Measurements from ENCODE around the gene PTDSS2.
"Not testable (repeated sequence)": the region's sequence is repeated elsewhere in the genome, so short reads cannot be mapped to it uniquely, and the experiment has no call there.

PTDSS2 gene

DNA sequence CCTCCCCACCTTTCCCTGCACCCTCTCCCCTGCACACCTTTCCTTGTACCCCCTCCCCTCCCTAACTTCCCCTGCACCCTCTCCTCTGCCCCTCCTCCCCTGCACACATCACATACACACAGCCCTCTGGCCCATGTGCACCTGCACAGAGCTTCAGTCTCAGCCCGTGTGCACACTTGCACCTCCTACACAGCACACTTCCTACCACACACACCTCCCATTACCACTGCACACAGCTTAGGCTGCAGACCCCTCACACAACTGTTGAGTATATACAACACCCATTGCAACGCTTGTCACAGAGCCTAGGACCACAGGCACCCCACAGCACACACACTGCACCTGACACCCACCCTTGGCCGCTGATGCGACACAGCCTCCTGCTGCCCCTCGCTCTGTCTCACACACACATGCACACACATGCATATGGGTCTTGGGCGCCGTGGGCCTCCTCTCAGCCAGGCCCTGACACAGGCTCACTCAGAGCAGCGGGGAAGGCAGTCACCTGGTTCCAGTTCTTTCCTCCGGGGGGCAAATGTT is 35.7 kb upstream of the PTDSS2 start:
- DNase-seq (ENCODE audit: low spot score): no peak

DNA sequence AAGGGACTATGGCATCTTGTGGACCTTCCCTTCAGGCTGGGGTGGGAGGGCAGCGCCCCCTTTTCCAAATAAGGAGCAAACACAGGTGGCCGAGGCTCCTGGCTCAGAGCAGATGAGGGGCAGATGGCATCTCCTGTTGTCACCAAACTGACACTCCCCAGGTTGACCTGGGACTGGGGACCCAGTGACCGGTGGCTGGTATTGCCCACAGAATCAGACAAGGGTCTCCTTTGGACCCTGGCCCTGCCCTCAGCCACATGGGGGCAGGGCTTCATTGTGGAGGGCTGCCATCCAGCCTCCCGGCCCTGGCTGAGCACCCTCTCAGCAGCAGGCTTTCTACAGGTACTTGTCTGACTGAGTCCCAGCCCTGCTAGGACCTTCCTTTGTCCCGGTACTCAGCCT is 34.4 kb upstream of the PTDSS2 start:
- DNase-seq (ENCODE audit: low spot score): no peak

DNA sequence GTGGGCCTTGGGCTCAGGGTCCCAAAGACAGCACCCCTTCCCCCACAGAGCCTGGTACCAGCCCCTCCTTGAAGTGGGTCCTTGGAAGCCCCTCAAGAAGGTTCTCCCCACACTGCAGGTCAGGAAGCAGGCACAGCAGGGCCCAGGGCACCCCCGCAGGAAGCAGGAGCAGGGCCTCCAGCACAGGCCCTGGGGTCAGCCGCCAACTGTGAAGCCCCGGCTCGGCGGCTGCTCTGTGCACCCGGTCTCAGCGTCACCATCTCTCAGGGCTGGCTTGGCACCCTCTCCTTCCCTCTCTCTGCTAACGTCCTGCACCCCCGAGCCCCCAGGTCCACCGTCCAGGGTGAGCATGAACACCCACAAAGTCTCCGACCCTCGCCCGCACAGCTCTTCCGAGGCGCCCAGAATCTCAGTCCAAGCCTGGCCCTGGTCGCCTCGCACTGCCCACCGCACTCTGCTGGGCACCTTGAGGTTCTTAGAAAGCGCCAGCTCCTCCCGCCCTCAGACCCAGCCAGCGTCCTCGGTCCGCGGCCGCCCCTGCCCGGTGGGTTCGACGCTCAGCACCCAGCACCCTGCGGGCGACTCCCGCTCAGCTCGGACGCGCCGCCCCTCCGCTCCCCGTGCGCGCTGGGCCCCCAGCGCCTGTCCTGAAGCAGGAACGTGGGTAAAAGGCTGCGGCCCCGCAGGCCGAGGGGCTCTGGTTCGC is 33.9 kb upstream of the PTDSS2 start:
- no peak for DNase-seq (ENCODE audit: low spot score)

DNA sequence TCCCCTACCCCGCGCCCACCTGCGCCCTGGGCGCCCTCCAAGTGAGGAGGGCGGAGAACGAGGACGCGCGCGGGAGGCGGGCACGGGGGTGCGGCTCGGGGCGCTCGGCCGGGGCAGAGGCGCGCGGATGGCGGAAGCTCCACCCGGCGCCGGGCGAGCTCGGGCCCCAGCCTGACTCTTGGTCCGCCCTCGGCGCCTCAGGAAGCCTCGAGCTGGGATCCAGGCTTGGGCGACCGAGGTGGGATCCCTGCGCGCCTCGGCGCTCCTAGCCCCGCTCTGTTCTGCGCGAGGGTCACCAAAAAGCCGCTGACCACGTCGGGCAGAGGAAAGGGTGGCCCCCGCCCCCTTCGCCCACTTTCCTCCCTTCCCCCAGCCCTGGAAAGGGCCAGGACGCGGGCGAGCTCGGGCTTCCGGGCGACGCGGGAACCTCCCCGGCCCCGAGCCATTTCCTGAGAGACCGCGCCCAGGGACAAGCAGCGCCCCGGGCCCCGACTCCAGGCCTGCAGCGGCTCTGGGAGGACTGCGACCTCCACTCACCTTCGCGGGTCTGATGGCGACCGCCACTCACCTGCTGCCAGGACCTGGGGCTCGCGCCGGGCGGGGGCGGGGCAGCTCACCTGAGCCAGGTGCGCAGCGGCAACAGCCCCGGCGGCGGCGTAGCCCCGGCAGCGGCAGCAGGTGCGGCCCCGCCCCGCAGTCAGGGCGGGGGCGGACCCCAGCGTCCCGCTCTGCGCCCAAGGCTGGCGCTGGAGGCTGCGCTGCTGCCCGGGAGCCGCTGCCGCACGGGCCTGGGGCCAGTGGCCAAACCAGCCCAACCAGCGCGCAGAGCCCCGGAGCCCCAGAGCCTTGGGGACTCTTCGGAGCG is 33.1 kb upstream of the PTDSS2 start:
- DNase-seq (ENCODE audit: low spot score): no peak

DNA sequence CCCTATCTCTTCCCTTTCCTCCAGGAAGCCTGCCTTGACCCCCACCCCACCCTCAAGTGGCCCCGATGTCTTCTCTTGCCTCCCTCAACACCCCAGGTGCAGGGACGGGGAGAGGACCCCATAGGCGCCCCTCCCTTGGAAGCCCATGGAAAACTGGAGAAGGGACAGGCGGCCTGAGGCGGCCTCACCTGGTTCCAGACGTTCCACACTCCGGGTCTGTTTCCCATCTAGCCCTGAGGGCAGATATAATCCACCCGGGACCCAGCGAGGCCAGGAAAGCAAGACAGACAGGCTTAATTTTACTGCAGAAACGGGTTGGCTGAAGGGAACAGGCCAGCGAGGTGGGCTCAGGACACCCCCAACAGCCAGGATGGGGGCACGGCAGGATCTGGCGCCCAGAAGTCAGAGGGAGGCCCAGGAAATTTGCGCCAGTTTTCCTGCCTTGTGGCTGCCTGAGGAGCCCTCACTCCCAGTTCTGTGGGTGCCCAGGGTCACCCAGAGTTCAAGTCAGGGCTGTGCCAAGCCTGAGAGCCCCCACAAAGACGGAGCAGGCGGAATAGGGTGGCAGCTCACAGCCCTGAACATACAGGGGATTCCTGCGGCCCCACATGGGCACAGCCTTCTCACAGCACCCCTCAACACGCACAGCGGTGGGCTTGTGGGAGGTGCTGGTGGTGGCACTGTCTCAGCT is 32.3 kb upstream of the PTDSS2 start:
- no peak for DNase-seq (ENCODE audit: low spot score)

DNA sequence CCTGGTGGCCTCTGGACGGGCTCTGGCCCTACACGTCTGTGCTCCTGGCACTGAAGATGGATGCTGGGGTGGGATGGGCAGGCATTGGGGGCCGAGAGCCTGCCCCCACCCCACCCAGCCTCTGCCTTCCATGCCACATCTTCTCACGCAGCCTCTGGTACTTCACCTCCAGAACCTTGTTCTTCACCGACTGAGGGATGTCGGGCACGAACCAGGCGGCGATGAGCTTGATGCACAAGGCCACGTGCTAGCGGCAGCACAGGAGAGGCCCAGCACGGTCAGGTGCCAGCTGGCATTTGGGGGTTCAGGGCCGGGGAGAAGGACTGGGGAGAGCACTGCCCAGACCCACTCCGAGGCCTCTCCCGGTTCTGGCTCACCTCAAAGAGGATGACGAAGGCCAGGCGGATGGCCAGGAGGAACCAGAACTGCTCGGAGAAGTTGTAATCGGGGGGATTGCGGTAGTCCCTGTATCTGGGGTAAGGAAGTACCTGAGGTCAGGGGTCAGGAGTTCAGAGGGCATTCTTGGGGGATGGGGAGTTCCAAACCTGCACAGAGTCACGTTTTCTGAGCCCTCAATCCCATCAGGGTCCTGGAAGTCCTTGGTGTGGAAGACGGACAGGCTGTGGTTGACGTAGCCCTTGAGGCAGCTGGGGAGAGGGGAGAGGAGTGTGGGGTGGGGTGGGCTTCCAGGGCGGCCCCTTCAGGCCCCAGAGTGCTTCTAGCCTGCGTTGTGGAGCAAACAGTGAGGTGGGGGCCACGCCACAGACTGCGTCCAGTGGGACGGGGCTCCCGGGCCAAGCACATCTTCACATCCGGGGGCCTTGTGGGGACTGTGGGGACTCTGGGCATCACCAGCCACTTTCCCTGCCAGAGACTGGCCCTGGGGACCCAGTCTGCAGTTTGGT is 31.5 kb upstream of the PTDSS2 start:
- DNase-seq (ENCODE audit: low spot score): no peak

DNA sequence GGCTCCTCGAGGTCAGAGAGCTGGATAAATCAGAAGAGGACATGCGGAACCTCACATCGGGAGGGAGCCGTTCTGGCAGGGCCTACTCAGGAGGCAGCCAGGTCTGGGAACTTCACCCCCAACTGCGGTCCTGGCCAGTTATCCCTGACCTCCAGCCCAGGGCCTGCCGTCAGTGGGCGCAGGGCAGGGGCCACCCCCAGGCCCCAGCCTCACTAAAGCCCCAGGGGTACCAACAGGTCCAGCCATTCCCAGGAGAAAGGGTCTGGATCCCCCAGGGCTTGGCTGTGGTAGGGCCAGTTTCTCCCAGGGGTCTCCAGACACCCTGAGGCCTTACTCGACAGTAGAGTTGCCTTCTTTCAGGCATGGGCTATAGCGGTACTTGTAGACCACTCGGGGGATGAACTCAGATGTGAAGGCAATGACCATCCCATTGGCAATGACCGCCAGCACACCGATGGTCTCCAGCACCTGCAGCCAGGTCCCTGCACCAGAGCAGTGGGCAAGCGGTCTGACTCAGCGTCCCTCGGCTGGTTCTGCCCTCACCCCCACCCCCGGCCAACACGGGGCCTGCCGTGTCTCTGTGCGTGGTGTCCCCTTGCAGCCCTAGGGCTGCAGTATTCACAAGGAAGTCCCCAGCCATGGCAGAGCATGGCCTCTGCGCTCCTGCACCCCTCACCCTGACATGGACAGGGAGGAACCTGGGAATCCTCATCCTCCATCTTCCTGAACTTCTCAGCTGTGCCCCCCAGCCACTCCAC is 30.7 kb upstream of the PTDSS2 start:
- DNase-seq (ENCODE audit: low spot score): no peak

DNA sequence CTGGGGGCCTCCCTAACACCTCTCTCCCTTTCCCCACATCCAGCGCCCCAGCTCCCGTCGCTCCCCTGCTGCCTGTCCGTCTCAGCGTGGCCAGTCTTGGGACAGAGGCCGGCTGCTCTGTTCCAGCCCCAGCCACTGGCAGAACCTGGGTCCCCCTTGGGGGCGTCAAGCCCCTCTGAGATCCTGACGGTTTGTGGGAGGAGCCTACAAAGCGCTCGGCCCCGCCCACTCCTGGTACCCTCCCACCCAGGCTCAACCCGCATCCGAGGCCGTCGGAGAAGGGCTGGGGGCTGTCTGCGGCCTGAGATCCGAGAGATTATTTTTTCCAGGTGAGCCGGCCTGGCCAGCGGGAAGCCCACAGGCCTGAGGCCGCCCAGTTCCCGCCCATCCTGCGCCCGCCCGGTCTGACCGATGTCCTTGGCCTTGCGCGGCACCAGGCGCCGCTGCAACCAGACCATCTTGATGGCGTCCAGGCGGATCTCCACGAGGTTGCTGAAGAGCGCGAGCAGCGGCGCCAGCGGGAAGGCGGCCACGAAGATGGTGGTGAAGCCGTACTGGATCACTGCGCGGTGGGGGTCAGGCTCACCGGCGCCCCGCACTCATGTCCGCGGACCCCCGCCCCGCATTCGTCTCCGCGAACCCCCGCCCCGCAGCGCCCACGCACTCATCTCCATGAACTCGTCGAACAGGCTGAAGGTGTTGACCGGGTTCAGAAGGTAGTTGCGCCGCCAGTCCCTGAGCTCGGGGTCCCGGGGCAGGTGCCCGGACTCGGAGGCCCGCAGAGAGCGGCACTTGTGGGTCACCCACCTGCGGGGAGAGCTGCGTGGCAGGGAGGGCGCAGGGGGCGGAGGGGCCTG is 29.8 kb upstream of the PTDSS2 start:
- DNase-seq (ENCODE audit: low spot score): no peak

DNA sequence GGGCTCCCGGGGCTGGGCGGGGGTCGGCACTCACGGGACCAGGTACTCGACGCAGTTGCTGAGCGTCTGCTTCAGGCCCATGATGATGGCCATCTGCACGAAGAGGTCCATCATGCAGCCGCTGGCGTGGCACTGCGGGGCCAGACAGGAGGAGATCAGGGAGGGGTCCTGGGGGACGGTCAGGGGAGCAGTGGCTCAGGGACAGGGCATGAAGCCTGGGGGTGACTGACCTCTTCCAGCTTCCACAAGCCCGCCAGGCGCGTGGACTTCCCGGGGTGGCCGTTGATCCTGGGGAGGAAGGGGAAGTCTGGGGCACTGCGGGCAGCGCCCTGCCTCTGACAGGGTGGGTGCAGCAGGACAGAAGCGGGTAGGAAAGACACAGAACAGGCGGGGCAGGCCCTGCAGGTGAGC is 29.2 kb upstream of the PTDSS2 start:
- DNase-seq (ENCODE audit: low spot score): no peak

DNA sequence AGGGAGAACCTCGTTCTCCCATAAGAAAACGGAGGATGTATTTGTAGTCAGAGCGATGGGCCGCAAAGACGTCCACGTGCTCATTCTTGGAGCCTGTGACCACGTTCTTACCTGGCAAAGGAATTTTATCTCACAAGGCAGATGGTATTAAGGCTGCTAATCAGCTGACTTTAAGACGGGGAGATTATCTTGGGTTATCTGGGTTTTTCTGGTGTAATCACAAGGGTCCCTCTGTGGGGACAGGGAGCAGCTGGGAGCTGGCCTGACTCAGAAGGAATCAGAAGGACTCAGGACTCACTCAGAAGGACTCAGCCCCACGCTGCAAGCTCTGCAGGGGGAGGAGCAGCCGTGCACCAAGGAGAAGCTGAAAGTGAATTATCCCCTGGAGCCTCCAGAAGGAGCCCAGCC is 27.8 kb upstream of the PTDSS2 start:
- DNase-seq (ENCODE audit: low spot score): no peak

DNA sequence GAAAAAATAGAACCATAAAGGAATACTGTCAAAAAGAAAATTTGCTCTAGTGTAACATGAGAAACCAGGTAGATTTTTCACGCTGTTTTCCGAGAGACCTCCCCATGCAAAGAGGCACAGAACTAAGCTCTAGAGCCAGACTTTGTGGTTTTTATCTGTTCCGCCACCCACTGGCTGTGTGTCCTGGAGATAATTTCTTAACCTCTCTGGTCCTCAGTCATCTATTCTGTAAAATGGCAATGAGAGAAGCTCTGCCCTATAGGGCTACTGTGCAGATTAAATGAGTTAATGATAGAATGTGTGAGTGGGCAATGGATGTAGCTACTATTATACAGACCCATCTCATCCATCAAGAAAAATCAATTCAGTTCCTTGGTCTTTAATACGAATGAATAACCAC is 25.8 kb upstream of the PTDSS2 start:
- DNase-seq (ENCODE audit: low spot score): no peak

DNA sequence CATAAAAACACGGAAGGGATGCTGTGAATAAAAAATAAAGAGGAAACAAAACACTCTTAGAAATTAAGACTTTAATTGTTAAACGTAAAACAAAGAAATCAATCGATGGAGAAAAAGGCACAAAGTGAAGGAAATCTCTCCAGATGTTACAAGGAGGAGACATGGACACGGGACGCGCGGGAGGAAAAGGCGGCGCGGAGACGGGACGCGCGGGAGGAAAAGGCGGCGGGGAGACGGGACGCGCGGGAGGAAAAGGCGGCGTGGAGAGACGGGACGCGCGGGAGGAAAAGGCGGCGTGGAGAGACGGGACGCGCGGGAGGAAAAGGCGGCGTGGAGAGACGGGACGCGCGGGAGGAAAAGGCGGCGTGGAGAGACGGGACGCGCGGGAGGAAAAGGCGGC is 25.3 kb upstream of the PTDSS2 start:
- not testable (repeated sequence) for DNase-seq (ENCODE audit: low spot score)

DNA sequence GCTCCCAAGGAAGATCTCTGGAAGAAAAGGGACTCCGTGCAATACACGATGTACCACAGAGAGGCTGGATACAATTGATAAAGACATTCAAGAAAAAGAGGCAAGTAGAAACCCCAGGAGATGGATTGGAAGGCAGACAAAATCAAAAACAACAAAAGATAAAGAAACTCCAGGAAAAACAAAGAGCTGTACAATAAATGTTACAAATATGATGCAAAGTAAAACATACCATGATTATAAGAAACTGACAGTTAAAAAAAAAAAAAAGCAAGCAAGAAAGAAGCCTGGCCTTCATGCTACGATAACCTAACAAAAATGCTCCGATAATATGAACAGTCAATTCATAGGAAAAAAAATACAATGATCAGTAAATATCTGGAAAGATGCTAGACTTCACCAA is 24.8 kb upstream of the PTDSS2 start:
- DNase-seq (ENCODE audit: low spot score): no peak

DNA sequence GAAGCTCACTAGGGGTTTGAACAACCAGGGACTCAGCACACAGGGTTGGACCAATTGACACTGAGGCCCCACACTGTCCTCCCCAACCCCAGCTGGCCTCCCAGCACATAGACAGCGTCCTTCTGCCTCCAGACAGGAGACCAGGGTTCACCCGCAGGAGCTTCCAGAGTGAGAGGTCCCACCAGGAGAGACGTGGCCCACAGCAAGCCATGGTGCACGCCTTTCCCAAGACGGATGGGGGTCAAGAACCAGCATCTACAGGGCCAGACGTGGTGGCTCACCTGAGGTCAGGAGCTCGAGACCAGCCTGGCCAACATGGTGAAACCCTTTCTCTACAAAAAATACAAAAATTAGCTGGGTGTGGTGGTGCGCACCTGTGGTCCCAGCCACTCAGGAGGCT is 23.2 kb upstream of the PTDSS2 start:
- DNase-seq (ENCODE audit: low spot score): no peak

DNA sequence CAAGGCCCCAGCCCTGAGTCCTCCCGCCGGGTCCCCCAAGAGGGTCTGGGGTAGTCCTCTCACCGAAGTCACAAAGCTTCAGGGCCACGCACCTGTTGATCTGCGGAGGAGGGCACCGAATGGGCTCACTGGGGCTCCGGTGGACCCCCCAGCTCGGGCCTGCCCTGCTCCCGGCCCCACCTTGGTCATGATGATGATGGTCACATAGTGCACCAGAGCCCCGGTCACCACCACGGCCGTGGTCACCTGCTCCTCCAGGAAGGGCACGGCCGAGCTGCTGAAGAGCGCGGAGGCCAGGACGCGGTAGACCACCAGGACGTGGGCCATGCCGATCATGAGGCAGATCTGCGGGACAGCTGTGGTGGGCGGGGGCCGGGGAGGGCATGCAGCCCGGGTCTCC is 21.8 kb upstream of the PTDSS2 start:
- no peak for DNase-seq (ENCODE audit: low spot score)

DNA sequence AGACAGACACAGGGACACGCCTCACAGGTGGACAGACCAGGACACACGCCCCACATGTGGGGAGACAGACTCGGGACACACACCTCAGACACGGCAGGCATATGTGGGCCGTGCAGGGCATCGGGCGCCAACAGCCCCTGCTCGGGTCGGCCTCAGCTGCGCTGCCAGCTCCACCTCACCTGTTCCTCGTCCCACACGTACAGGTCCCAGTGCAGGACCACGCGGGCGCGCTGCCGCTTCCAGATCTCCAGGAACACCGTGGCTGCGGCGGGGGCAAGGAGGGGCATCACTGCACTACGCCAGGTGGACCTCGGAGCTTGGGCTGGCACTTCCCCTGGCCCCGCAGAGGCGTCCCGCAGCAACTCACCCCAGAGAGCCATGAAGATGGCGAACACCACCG is 20.7 kb upstream of the PTDSS2 start:
- no peak for DNase-seq (ENCODE audit: low spot score)

DNA sequence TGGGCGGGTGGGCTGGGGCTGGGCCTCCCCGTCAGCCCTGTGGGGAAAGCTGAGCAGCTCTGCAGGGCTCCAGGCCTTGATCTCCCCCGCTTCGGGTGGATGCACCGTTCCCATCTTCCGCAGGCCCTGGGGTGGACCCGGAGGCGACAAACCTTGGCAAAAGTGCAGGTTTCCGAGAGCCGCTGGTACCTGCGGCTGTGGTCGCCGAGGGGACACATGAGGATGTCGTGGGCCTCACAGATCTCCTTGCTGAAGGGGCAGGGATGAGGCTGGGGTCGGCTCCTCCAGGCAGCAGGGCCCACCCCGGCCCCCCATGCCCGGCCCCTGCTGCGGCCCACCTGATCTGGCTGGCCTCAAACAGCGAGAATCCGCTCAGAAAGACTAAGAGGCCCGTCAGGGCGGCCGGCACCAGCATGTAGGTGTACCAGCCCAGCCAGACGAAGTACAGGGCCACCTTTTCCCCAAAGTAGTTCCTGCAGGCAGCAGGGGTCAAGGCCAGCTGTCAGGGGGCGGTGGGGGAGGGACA is 20.1 kb upstream of the PTDSS2 start:
- no peak for DNase-seq (ENCODE audit: low spot score)

DNA sequence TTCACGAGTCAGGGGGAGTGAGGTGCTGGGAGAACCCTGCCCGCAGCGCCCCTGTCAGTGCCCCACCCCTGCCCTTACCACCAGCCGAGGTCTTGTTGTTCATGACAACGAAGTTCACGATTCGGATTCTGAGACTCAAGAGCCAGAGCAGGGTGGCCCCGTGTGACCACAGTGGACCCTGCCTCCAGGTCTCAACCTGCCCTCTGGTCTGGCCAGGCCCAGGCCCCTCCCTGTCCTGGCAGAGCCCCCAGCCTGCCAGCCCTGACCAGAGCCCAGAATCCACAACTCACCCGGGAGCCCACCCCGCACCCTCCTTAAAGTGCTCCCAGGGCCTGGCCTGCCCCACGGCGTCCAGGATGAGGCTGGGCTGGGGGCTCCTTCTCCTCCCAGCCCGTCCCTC is 18.2 kb upstream of the PTDSS2 start:
- DNase-seq (ENCODE audit: low spot score): no peak

DNA sequence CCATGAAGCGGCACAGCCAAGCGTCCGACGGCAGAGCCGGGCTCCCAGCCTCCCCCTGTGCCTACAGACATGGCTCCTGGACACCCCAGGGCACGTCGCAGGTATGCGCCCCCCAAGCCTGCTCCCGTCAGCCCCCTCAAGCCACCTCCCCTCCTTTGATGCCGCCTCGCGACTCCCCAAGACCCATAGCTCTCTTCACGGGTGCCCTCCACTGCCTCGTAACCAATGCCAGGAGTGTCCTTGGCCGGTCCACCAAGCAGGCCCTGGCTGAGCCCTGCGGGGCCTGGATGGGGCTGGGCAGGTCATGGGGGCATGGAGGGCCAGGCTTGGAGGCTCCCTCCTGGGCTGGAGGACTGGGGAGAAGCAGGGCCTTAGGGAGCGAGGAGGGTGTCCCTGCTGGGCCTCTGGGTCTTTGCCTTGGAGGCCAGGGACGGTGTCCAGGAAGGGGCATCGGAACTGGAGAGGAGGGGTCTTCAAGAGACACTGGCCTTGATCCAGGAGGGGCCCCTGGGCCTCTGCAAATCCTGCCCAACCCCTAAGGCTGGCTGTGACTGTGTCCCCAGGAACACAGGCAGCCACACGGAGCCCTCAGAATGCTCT is 17.5 kb upstream of the PTDSS2 start:
- DNase-seq (ENCODE audit: low spot score): no peak
